ENCODE data around the gene KIAA0586.

Gene KIAA0586

GRCh38 chr14:58428118-58428683, 682 bp downstream of the KIAA0586 start:
- TF ChIP-seq GATA2 (IDR thresholded peaks at IDR 0.05; ENCODE audit: low read depth, low read length) (no peak), GATA3 (IDR thresholded peaks at IDR 0.05; ENCODE audit: low read depth, low read length) (no peak)

- TF ChIP-seq GATA3 (IDR thresholded peaks at IDR 0.05; ENCODE audit: low read depth, low read length) (no peak), GATA2 (IDR thresholded peaks at IDR 0.05; ENCODE audit: low read depth, low read length) (no peak)
Measured at GRCh38 chr14:58430156-58430555, 2.6 kb downstream of the KIAA0586 start.

GRCh38 chr14:58439476-58439875, 12.0 kb downstream of the KIAA0586 start:
- TF ChIP-seq GATA2 (IDR thresholded peaks at IDR 0.05; ENCODE audit: low read depth, low read length) (no peak), GATA3 (IDR thresholded peaks at IDR 0.05; ENCODE audit: low read depth, low read length) (no peak)

- TF ChIP-seq GATA3 (IDR thresholded peaks at IDR 0.05; ENCODE audit: low read depth, low read length) (no peak), GATA2 (IDR thresholded peaks at IDR 0.05; ENCODE audit: low read depth, low read length) (no peak)
Measured at GRCh38 chr14:58444627-58445026, 17.1 kb downstream of the KIAA0586 start.

GRCh38 chr14:58455593-58456265, 28.2 kb downstream of the KIAA0586 start:
- no peak for TF ChIP-seq GATA2 (IDR thresholded peaks at IDR 0.05; ENCODE audit: low read depth, low read length)
- no peak for TF ChIP-seq GATA3 (IDR thresholded peaks at IDR 0.05; ENCODE audit: low read depth, low read length)

- no peak for TF ChIP-seq GATA2 (IDR thresholded peaks at IDR 0.05; ENCODE audit: low read depth, low read length)
- TF ChIP-seq GATA3 (IDR thresholded peaks at IDR 0.05; ENCODE audit: low read depth, low read length): no peak
Measured at GRCh38 chr14:58460772-58461171, 33.3 kb downstream of the KIAA0586 start.

GRCh38 chr14:58463147-58463546, 35.6 kb downstream of the KIAA0586 start:
- TF ChIP-seq GATA3 (IDR thresholded peaks at IDR 0.05; ENCODE audit: low read depth, low read length): no peak
- no peak for TF ChIP-seq GATA2 (IDR thresholded peaks at IDR 0.05; ENCODE audit: low read depth, low read length)

- TF ChIP-seq GATA2 (IDR thresholded peaks at IDR 0.05; ENCODE audit: low read depth, low read length): no peak
- TF ChIP-seq GATA3 (IDR thresholded peaks at IDR 0.05; ENCODE audit: low read depth, low read length): no peak
Measured at GRCh38 chr14:58464652-58465051, 37.1 kb downstream of the KIAA0586 start.

GRCh38 chr14:58465421-58465820, 37.9 kb downstream of the KIAA0586 start:
- TF ChIP-seq GATA3 (IDR thresholded peaks at IDR 0.05; ENCODE audit: low read depth, low read length) (no peak), GATA2 (IDR thresholded peaks at IDR 0.05; ENCODE audit: low read depth, low read length) (no peak)

- TF ChIP-seq GATA3 (IDR thresholded peaks at IDR 0.05; ENCODE audit: low read depth, low read length): no peak
- no peak for TF ChIP-seq GATA2 (IDR thresholded peaks at IDR 0.05; ENCODE audit: low read depth, low read length)
Measured at GRCh38 chr14:58466459-58466858, 38.9 kb downstream of the KIAA0586 start.

GRCh38 chr14:58467575-58467974, 40.1 kb downstream of the KIAA0586 start:
- no peak for TF ChIP-seq GATA2 (IDR thresholded peaks at IDR 0.05; ENCODE audit: low read depth, low read length)
- no peak for TF ChIP-seq GATA3 (IDR thresholded peaks at IDR 0.05; ENCODE audit: low read depth, low read length)

- TF ChIP-seq GATA2 (IDR thresholded peaks at IDR 0.05; ENCODE audit: low read depth, low read length) (no peak), GATA3 (IDR thresholded peaks at IDR 0.05; ENCODE audit: low read depth, low read length) (no peak)
Measured at GRCh38 chr14:58469309-58469708, 41.8 kb downstream of the KIAA0586 start.

- no peak for TF ChIP-seq GATA2 (IDR thresholded peaks at IDR 0.05; ENCODE audit: low read depth, low read length)
- TF ChIP-seq GATA3 (IDR thresholded peaks at IDR 0.05; ENCODE audit: low read depth, low read length): no peak
Measured at GRCh38 chr14:58476320-58476719, 48.8 kb downstream of the KIAA0586 start.

- TF ChIP-seq GATA3 (IDR thresholded peaks at IDR 0.05; ENCODE audit: low read depth, low read length) (no peak), GATA2 (IDR thresholded peaks at IDR 0.05; ENCODE audit: low read depth, low read length) (no peak)
Measured at GRCh38 chr14:58477653-58478052, 50.1 kb downstream of the KIAA0586 start.

GRCh38 chr14:58479975-58480374, 52.5 kb downstream of the KIAA0586 start:
- TF ChIP-seq GATA2 (IDR thresholded peaks at IDR 0.05; ENCODE audit: low read depth, low read length) (no peak), GATA3 (IDR thresholded peaks at IDR 0.05; ENCODE audit: low read depth, low read length) (no peak)
